ENCODE measurements around the gene ZC3H8.

DNA sequence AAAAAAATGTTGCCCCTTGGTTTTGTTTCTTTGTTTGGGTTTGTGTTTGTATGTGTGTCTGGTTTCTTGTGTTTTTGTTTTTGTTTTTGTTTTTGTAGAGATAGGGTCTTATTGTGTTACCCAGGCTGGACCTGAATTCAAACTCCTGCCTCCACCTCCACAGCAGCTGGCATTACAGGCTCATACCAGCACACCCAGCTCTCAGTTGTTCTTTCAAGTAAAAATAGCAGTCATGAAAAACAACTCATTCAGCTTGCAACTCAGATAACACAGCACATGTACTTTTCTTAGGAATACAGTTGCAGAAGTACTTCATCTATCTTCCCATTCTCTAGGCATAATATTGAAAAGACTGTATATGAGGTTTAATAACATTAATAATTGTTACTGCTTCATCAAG lies 37.0 kb downstream of the ZC3H8 start:
- TF ChIP-seq POLR2A (IDR thresholded peaks at IDR 0.05): no peak
- TF ChIP-seq, protein P1, sequence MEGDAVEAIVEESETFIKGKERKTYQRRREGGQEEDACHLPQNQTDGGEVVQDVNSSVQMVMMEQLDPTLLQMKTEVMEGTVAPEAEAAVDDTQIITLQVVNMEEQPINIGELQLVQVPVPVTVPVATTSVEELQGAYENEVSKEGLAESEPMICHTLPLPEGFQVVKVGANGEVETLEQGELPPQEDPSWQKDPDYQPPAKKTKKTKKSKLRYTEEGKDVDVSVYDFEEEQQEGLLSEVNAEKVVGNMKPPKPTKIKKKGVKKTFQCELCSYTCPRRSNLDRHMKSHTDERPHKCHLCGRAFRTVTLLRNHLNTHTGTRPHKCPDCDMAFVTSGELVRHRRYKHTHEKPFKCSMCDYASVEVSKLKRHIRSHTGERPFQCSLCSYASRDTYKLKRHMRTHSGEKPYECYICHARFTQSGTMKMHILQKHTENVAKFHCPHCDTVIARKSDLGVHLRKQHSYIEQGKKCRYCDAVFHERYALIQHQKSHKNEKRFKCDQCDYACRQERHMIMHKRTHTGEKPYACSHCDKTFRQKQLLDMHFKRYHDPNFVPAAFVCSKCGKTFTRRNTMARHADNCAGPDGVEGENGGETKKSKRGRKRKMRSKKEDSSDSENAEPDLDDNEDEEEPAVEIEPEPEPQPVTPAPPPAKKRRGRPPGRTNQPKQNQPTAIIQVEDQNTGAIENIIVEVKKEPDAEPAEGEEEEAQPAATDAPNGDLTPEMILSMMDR (IDR thresholded peaks at IDR 0.05): no peak
